SK-N-SH (cell line): Measurements from ENCODE around the gene DCXR. TPM values are rescaled to one million over a fixed set of nuclear protein-coding genes. Genes with fewer than 3 reads are reported as not detected.
A peak's percentile ranks its signal among the peaks of the same experiment; 100 is the strongest.

ENCODE experiments used
- CTCF ChIA-PET: fragments of 300-600, 350-600 bp; formaldehyde crosslinking; extraction: SDS; loops from one replicate; lab custom pipeline; 2021; lab: Yijun Ruan, JAX
- POLR2A ChIA-PET: fragments of 350-600 bp; sonication (Branson Sonifier 250); formaldehyde crosslinking; extraction: SDS; loops from one replicate; lab custom pipeline; 2020; ENCODE audit warnings: antibody characterized with exemption, inconsistent platforms; lab: Yijun Ruan, JAX
- DNase-seq: peaks from one replicate; pipeline ENCODE4 v3.0.0; 2012
- H2AFZ ChIP-seq: fragments of 200-600 bp; sonication (generic); 2 replicates; pipeline ENCODE4 v1.8.1; 2016; ENCODE audit warnings: antibody characterized with exemption, mild to moderate bottlenecking, low read depth
- H3F3A ChIP-seq: fragments of 200-600 bp; sonication (generic); replicated peaks from 2 replicates; pipeline ENCODE3; 2016; ENCODE audit warnings: antibody characterized with exemption, mild to moderate bottlenecking; ENCODE audit not compliant: insufficient read depth
- H3K27ac ChIP-seq, 2 experiments: fragments of 200-500 bp in 1 of 2; fragments of 200-600 bp in 1 of 2; sonication (Bioruptor generic) in 1 of 2; sonication (generic), shearing (Covaris generic) in 1 of 2; 2 replicates each; pipeline versions ENCODE4 v1.5.1 to v1.6.1; 2014 to 2016; ENCODE audit warnings: low read depth in 2 of 2, inconsistent platforms in 1 of 2, low read length in 1 of 2, mild to moderate bottlenecking in 1 of 2, mixed read lengths in 1 of 2
- H3K27me3 ChIP-seq: fragments of 200-600 bp; sonication (generic), shearing (Covaris generic); 2 replicates; pipeline ENCODE4 v1.6.1; 2016; ENCODE audit warnings: mixed run types; ENCODE audit not compliant: insufficient read depth
- H3K36me3 ChIP-seq, 2 experiments: fragments of 200-500 bp in 1 of 2; fragments of 200-600 bp in 1 of 2; sonication (Bioruptor generic) in 1 of 2; sonication (generic) in 1 of 2; replicated peaks in 1 of 2; 2 replicates each; pipeline versions ENCODE3 to v1.5.1; 2014 to 2016; ENCODE audit warnings: low read length in 1 of 2, mild to moderate bottlenecking in 1 of 2; ENCODE audit not compliant: insufficient read depth in 2 of 2, control insufficient read depth in 1 of 2
- H3K4me1 ChIP-seq, 2 experiments: fragments of 200-500 bp in 1 of 2; fragments of 200-600 bp in 1 of 2; sonication (Bioruptor generic) in 1 of 2; sonication (generic), shearing (Covaris generic) in 1 of 2; 2 replicates each; pipeline versions ENCODE4 v1.5.1 to v1.6.1; 2014 to 2016; ENCODE audit warnings: low read depth in 1 of 2, low read length in 1 of 2, mixed run types in 1 of 2; ENCODE audit not compliant: insufficient read depth in 2 of 2, control insufficient read depth in 1 of 2
- H3K4me2 ChIP-seq: fragments of 200-600 bp; sonication (generic), shearing (Covaris generic); 2 replicates; pipeline ENCODE4 v1.6.1; 2017; ENCODE audit warnings: mixed run types
- H3K4me3 ChIP-seq, 2 experiments: fragments of 200-500 bp in 1 of 2; fragments of 200-600 bp in 1 of 2; sonication (Bioruptor generic) in 1 of 2; sonication (generic), shearing (Covaris generic) in 1 of 2; 2 replicates each; pipeline versions ENCODE4 v1.5.1 to v1.8.1; 2014 to 2016; ENCODE audit warnings: low read depth in 2 of 2, inconsistent platforms in 1 of 2, low read length in 1 of 2, mild to moderate bottlenecking in 1 of 2, mixed read lengths in 1 of 2, moderate library complexity in 1 of 2
- H3K79me2 ChIP-seq: fragments of 200-600 bp; sonication (generic); 2 replicates; pipeline ENCODE4 v1.8.1; 2017; ENCODE audit warnings: mild to moderate bottlenecking; ENCODE audit not compliant: insufficient read depth
- H3K9ac ChIP-seq: fragments of 200-600 bp; sonication (generic); 2 replicates; pipeline ENCODE4 v1.6.1; 2017; ENCODE audit warnings: mixed run types
- H3K9me2 ChIP-seq: fragments of 200-600 bp; sonication (generic); 2 replicates; pipeline ENCODE4 v1.6.1; 2017; ENCODE audit warnings: mixed run types
- H3K9me3 ChIP-seq: fragments of 200-600 bp; sonication (generic); 2 replicates; pipeline ENCODE4 v1.6.1; 2017; ENCODE audit warnings: mixed run types, mild to moderate bottlenecking, moderate library complexity
- H4K20me1 ChIP-seq: fragments of 200-600 bp; sonication (generic); 2 replicates; pipeline ENCODE4 v1.6.1; 2017; ENCODE audit warnings: mild to moderate bottlenecking, mixed run types; ENCODE audit not compliant: insufficient read depth
- CHD2 ChIP-seq: fragments of 150-350 bp; IDR thresholded peaks from 2 replicates; pipeline ENCODE4 v1.6.1; 2018; ENCODE audit warnings: low read length; ENCODE audit not compliant: partially characterized antibody
- EP300 ChIP-seq, 2 experiments: IDR thresholded peaks; 2 replicates each; pipeline versions ENCODE4 v1.4.0 to v1.6.1; 2012; ENCODE audit warnings: borderline replicate concordance in 1 of 2, low read depth in 1 of 2, low read length in 1 of 2
- FOSL2 ChIP-seq: IDR thresholded peaks from 2 replicates; pipeline ENCODE4 v1.4.0; 2012; ENCODE audit warnings: low read depth, mild to moderate bottlenecking, moderate library complexity, borderline replicate concordance
- FOXJ3 ChIP-seq: sonication (generic); formaldehyde crosslinking; IDR thresholded peaks from 2 replicates; pipeline ENCODE4 v1.5.1; 2020; ENCODE audit warnings: mild to moderate bottlenecking, missing genetic modification reagents
- JUND ChIP-seq: IDR thresholded peaks from 2 replicates; pipeline ENCODE4 v1.4.0; 2012
- MXI1 ChIP-seq: IDR thresholded peaks from 2 replicates; pipeline ENCODE4 v1.6.1; 2012; ENCODE audit warnings: mild to moderate bottlenecking, low read depth, low read length, improper control_type of control experiment
- NFIC ChIP-seq: IDR thresholded peaks from 2 replicates; pipeline ENCODE4 v1.4.0; 2012; ENCODE audit warnings: borderline replicate concordance
- RAD21 ChIP-seq: IDR thresholded peaks from 2 replicates; pipeline ENCODE4 v1.6.1; 2012; ENCODE audit warnings: mild to moderate bottlenecking, low read length
- RCOR1 ChIP-seq: fragments of 150-350 bp; IDR thresholded peaks from 2 replicates; pipeline ENCODE4 v1.6.1; 2017; ENCODE audit warnings: antibody characterized with exemption, low read length
- SMC3 ChIP-seq: IDR thresholded peaks from 2 replicates; pipeline ENCODE4 v1.6.1; 2012; ENCODE audit warnings: low read depth, low read length, improper control_type of control experiment
- TCF12 ChIP-seq: IDR thresholded peaks from 2 replicates; pipeline ENCODE4 v1.4.0; 2012
- TEAD4 ChIP-seq: IDR thresholded peaks from 2 replicates; pipeline ENCODE4 v1.4.0; 2012; ENCODE audit warnings: mild to moderate bottlenecking, borderline replicate concordance; ENCODE audit not compliant: insufficient read depth
- YY1 ChIP-seq: IDR thresholded peaks from 2 replicates; pipeline ENCODE4 v1.4.0; 2012; ENCODE audit warnings: low read depth, mild to moderate bottlenecking
- ZBTB33 ChIP-seq: IDR thresholded peaks from 2 replicates; pipeline ENCODE4 v1.4.0; 2012; ENCODE audit warnings: low read depth, borderline replicate concordance
- WGBS: methylation state at CpG from one replicate; pipeline ENCODE4 v1.1.6; 2017; ENCODE audit warnings: low lambda C conversion rate; 5-methylcytosine and 5-hydroxymethylcytosine counted together
- polyA plus RNA-seq, 3 experiments: library from polyadenylated mRNA; depleted of rRNA; stranded (reverse); fragments of >200 nt; gene quantifications; 2 replicates each; pipeline ENCODE4 v1.2.3, GENCODE V29; 2012
- TF ChIP-seq, protein P1 (sequence below): fragments of 150-350 bp; IDR thresholded peaks from 2 replicates; pipeline ENCODE4 v1.6.1; 2017; ENCODE audit warnings: antibody characterized with exemption, low read length, low read depth, borderline replicate concordance

The DCXR gene
- polyA plus RNA-seq, 1 of the 3 experiments (the other 2 are of a cell fraction) = 190 TPM

DNA sequence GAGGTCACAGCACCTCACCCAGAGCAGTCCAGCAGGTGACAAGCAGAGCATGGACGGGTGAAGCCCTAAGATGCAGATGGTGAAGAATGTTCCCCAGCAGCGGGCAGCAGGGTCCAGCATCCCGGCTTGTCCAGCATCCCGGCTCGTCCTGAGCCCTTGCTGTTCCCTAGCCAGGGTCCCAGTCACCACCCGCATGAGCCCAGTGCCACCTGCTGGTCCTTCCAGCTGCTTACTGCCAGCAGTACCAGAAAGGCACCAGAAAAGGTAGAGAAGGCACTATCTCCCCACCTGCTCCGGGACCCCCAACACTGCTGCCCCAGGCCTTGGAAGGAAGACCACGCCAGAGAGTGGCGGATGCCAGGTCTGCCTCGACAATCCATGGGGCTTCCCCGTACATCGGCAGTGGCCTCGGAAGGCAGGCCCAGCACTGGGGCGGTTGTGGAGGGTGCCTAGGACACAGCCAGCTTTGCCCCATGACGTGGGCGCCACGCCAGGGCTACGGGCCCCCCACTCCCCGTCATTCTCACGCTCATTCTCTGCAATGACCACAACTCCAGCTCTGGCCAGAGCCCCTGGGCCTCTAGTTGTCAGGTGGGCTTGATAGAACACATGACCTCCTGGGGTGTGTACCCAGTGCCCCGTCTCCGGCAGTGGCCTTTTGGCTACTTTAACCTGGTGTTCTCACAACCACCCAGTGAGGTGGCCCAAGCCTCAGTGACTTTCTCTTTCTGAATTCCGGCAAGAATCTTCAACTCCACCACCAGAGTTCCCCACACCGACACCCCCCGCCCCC is 16.2 kb downstream of the DCXR start (continued):
- TF ChIP-seq, protein P1, sequence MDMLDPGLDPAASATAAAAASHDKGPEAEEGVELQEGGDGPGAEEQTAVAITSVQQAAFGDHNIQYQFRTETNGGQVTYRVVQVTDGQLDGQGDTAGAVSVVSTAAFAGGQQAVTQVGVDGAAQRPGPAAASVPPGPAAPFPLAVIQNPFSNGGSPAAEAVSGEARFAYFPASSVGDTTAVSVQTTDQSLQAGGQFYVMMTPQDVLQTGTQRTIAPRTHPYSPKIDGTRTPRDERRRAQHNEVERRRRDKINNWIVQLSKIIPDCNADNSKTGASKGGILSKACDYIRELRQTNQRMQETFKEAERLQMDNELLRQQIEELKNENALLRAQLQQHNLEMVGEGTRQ = peak; percentile 24; the same call in 1 of the 2 replicates
- TF ChIP-seq ZBTB33 = no peak
- TF ChIP-seq NFIC = no peak
- TF ChIP-seq RAD21 = peak; percentile 99
- TF ChIP-seq RCOR1 = peak; percentile 68; the same call in 1 of the 2 replicates
- TF ChIP-seq TCF12 = no peak; the same call in 1 of the 2 replicates
- TF ChIP-seq SMC3 = peak; percentile 100
- peak; percentile 64 for TF ChIP-seq CHD2
- no peak for TF ChIP-seq FOXJ3 (CRISPR knock-in tag)

DNA sequence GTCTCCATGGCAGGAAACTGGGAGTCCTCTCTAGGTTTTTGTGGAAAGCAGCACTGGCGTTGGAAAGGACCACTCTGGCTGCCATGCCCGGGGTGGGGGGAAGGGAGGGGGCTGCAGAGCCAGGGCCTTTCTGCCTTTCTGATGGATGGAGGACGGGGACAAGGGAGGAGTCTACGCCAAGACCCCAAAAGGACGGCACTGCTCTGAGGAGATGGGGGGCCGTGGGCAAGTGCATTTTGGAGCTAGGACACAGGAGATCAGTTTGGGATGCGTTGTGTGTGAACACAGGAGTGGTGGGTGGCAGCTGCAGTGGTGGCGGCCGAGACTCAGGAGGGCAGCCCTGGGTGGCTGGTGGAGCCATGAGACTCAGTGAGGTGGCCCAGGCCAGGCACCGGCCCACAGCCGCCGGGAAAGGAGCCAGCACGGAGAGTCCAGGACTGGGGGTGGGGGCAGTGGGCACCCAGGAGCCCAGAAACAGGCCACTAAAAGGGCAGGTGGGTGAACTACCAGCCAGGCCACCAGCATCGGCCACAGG is 16.9 kb downstream of the DCXR start:
- peaks cover 18 to 36% of the 10 kb centered on the region in 2 experiments; a peak in 3 of 4 replicates for H3K4me1 ChIP-seq
- POLR2A ChIA-PET = interaction anchor here (0.6 to 4.2 kb wide), 10 partner anchors 10 to 105 kb away, joined by 3 to 41 read pairs (median 5); partner anchors contain the start of genes ASPSCR1, FASN, NOTUM and RAC3
- 84% methylated on average over 13 of the region's 14 CpGs for WGBS

More for the DNA sequence above, 16.9 kb downstream of the DCXR start:
- Histone ChIP-seq H3K79me2 (peaks cover 36% of the 10 kb centered on the region), H2AFZ (no peak overlapping the region), H3K4me2 (peak overlapping the region; percentile 99), H3K36me3 (peaks cover 7 to 23% of the 10 kb centered on the region in 2 experiments), H3K27ac (peak overlapping the region in 1 of 2 experiments; percentile 11; a peak in 1 of 4 replicates), H3K9me2 (no peaks in the 10 kb centered on the region), H3F3A (peaks cover 32% of the 10 kb centered on the region), H3K27me3 (no peaks in the 10 kb centered on the region), H3K9ac (no peak overlapping the region), H3K9me3 (no peaks in the 10 kb centered on the region), H4K20me1 (peaks cover 17% of the 10 kb centered on the region), H3K4me3 (peak overlapping the region in 1 of 2 experiments; percentile 92; a peak in 1 of 4 replicates)
- DNase-seq = no peak
- CTCF ChIA-PET = interaction anchor here (0.6 to 35.7 kb wide), 49 partner anchors 10 to 337 kb away, joined by 3 to 1216 read pairs (median 6); partner anchors contain the start of genes ANAPC11, ARHGDIA, ARL16 and ASPSCR1
- TF ChIP-seq RCOR1 = no peak
- TF ChIP-seq EP300 (IDR thresholded peaks at IDR 0.05; ENCODE audit: borderline replicate concordance in 1 of 2, low read depth in 1 of 2, low read length in 1 of 2) = no peak
- no peak; the same call in 1 of the 2 replicates for TF ChIP-seq MXI1
- no peak for TF ChIP-seq YY1
- TF ChIP-seq FOSL2 = no peak
- TF ChIP-seq TEAD4 = no peak
- no peak for TF ChIP-seq JUND
